ENCODE data around the gene DESI1. TPM values are rescaled to one million over a fixed set of nuclear protein-coding genes. Genes with fewer than 3 reads are reported as not detected.
"Not testable (repeated sequence)": the region's sequence is repeated elsewhere in the genome, so short reads cannot be mapped to it uniquely, and the experiment has no call there.

DESI1 gene
- total and polyA plus RNA-seq, 4 donors, result 28.4 to 64.1 (median 46.3) TPM

DNA sequence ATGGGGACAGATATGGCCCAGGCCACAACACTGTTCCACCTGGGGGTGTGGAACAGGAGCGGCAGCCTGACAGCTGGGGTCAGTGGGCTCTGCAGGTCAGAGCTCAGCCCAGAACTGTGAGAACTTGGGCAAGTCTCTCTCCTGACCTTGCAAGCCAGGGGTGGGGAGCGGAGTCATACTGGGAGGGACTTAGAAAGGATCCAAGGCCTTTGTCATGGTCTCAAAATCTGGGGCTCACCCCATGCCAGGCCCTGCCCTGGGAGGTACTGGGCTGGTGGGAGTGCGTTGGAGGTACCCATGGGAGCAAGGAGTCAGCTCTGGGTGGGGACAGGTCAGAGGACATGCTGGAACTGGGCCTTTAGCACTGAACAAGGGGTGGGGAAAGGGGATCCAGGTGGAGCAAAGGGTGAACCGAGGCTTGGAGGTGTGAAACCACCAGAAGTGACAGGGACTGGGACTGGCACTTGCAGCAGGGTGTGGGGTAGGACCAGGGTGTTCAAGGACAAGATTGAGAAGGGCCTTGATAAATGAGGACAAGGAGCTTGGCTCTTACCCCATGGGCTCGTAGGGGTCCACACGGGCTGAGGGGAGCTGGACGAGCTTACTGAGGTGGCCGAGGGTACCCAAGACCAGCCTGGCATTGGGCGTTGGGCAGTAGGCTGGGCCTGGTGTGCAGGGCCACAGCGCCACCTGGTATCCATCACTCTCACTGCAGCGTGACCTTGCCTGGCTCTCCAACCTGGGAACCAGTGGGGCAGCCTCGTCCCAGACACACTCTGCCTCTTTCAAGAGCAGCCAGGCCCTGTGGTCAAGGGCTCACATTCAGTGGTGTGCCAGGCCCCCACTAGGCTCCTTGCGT, 23.8 kb downstream of the DESI1 start:
- H3K27ac ChIP-seq (ENCODE audit: low read depth, low read length), result peak overlapping the region; percentile 21
- DNase-seq (ENCODE audit: low read depth in 4 of 6, low spot score in 6 of 6), result peak in 2 of 6 donors; percentile 61 to 65

DNA sequence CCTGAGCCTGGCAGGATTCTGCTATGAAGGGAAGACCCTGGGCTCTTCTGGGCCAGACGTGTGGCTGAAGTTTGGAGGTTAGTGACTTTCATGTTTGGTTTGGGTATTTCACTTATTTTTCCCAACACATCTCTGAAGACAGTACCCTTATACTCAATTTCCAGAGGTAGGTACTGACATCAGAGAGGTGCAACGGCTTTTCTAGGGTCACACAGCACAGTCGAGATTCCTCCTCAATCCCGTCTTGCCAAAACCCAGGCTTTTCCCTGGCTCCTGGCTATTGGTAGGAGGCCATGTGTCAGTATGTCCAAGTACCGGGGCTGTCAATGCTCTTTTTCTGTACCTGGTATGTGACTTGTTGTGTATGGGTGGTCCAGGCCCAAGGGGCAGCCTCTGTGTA, 25.1 kb downstream of the DESI1 start:
- WGBS (ENCODE audit: insufficient coverage), result 100% methylated on average over 4 of the region's 5 CpGs

More for the DNA sequence above, 23.8 kb downstream of the DESI1 start:
- peaks cover 26% of the 10 kb centered on the region for H3K36me3 ChIP-seq (ENCODE audit: control insufficient read depth, insufficient read depth, low read length)
- H3K27me3 ChIP-seq (ENCODE audit: control insufficient read depth, insufficient read depth, low read length), result no peaks in the 10 kb centered on the region
- 42% methylated on average over 13 of the region's 13 CpGs for WGBS (ENCODE audit: insufficient coverage)
- H3K4me1 ChIP-seq (ENCODE audit: control insufficient read depth, insufficient read depth, low read length), result peaks cover 10% of the 10 kb centered on the region
- no peaks in the 10 kb centered on the region for H3K9me3 ChIP-seq (ENCODE audit: control insufficient read depth, insufficient read depth, low read length)
- no peak overlapping the region for H3K4me3 ChIP-seq (ENCODE audit: low read depth, low read length)

DNA sequence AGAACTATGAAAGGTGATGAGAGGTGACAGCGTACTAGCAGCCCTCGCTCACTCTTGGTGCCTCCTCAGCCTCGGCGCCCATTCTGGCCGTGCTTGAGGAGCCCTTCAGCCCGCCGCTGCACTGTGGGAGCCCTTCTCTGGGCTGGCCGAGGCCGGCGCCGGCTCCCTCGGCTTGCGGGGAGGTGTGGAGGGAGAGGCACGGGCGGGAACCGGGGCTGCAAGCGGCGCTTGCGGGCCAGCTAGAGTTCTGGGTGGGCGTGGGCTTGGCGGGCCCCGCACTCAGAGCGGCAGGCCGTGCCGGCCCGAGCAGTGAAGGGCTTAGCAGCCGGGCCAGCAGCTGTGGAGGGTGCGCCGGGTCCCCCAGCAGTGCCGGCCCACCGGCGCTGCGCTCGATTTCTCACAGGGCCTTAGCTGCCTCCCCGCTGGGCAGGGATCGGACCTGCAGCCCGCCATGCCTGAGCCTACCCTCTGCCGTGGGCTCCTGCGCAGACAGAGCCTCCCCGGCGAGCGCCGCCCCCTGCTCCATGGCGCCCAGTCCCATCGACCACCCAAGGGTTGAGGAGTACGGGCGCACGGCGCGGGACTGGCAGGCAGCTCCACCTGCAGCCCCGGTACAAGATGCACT, 27.4 kb downstream of the DESI1 start:
- not testable (repeated sequence) for H3K36me3 ChIP-seq (ENCODE audit: control insufficient read depth, insufficient read depth, low read length); H3K9me3 ChIP-seq (ENCODE audit: control insufficient read depth, insufficient read depth, low read length); DNase-seq (ENCODE audit: low read depth in 4 of 6, low spot score in 6 of 6); H3K27me3 ChIP-seq (ENCODE audit: control insufficient read depth, insufficient read depth, low read length); H3K27ac ChIP-seq (ENCODE audit: low read depth, low read length); H3K4me3 ChIP-seq (ENCODE audit: low read depth, low read length)
- WGBS (ENCODE audit: insufficient coverage), result 95% methylated on average over 39 of the region's 51 CpGs
- H3K4me1 ChIP-seq (ENCODE audit: control insufficient read depth, insufficient read depth, low read length), result peaks cover 27% of the 10 kb centered on the region

More for the DNA sequence above, 25.1 kb downstream of the DESI1 start:
- Histone ChIP-seq H3K4me1 (ENCODE audit: control insufficient read depth, insufficient read depth, low read length) (peaks cover 11% of the 10 kb centered on the region), H3K4me3 (ENCODE audit: low read depth, low read length) (no peak overlapping the region), H3K9me3 (ENCODE audit: control insufficient read depth, insufficient read depth, low read length) (no peaks in the 10 kb centered on the region), H3K27me3 (ENCODE audit: control insufficient read depth, insufficient read depth, low read length) (no peaks in the 10 kb centered on the region), H3K27ac (ENCODE audit: low read depth, low read length) (no peak overlapping the region), H3K36me3 (ENCODE audit: control insufficient read depth, insufficient read depth, low read length) (peaks cover 15% of the 10 kb centered on the region)
- no peak for DNase-seq (ENCODE audit: low read depth in 4 of 6, low spot score in 6 of 6)

DNA sequence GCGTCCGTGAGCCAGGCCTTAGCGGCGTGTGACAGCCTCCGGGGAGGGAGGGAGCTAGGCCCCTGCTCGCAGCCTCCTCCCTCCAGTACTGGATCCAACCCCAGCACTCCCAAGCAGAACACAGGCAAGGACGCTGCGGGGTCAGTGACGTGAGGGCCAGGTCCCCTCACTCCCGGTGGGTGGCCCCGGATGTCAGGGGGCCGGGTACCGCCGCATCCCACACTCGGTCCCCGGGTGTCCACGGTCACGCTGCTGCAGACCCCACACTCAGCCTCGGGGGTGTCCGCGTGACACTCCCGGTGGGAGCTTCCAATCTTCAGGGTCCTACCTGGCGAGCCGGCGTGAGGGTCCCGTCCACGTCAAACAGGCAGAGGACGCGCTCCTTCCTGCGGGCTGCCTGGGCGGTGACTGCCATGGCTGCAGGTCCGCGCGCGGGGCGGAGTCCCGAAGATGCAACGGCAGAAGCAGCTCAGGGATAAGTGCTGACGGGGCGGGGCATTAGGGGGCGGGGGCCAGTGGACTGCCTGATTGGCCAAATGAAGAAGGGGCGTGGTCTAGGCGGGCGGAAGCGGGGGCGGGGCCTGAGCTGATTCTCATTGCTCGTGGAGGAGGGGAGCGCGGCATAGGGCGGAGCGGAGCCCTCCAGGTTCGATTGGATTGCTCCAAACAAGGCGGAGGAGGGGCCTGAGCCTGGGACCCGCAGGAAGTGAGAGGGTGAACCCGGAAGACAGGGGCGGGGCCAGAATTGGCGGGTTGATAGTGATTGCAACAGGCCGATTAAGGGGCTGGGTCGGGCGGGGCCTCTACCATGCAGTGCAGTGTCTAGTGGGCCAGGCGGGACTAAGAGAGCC, 31.2 kb downstream of the DESI1 start, which contains the start of gene PMM1:
Gene PMM1, minus strand, starts transcription at position 450 of the 851 bp plus-strand sequence. Its CDS starts 35 bp downstream, at position 415.
- Histone ChIP-seq H3K36me3 (ENCODE audit: control insufficient read depth, insufficient read depth, low read length) (peaks cover 7% of the 10 kb centered on the region), H3K4me3 (ENCODE audit: low read depth, low read length) (peak within 1 kb of the TSS; percentile 97), H3K9me3 (ENCODE audit: control insufficient read depth, insufficient read depth, low read length) (no peaks in the 10 kb centered on the region), H3K4me1 (ENCODE audit: control insufficient read depth, insufficient read depth, low read length) (peaks cover 21% of the 10 kb centered on the region), H3K27ac (ENCODE audit: low read depth, low read length) (peak within 1 kb of the TSS; percentile 84), H3K27me3 (ENCODE audit: control insufficient read depth, insufficient read depth, low read length) (no peaks in the 10 kb centered on the region)
- WGBS (ENCODE audit: insufficient coverage), result under 1% methylated on average over 61 of the region's 61 CpGs
- peak; percentile 93 to 100 (median 99) for DNase-seq (ENCODE audit: low read depth in 4 of 6, low spot score in 6 of 6)

DNA sequence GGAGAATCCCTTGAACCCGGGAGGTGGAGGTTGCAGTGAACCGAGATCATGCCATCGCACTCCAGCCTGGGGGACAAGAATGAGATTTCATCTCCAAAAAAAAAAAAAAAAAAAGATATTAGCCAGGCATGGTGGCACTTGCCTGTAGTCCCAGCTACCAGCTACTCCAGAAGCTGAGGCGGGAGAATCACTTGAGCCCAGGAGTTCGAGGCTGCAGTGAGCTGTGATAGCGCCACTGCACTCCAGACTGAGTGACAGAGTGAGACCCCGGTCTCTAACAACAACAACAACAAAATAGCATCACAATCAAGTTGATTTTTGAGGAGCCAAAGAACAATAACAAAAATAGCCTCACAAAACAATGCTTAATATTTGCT, 33.5 kb downstream of the DESI1 start:
- no peaks in the 10 kb centered on the region for H3K9me3 ChIP-seq (ENCODE audit: control insufficient read depth, insufficient read depth, low read length)
- no peak for DNase-seq (ENCODE audit: low read depth in 4 of 6, low spot score in 6 of 6)
- no peak overlapping the region for H3K4me3 ChIP-seq (ENCODE audit: low read depth, low read length)
- peaks cover 25% of the 10 kb centered on the region for H3K4me1 ChIP-seq (ENCODE audit: control insufficient read depth, insufficient read depth, low read length)
- peaks cover 30% of the 10 kb centered on the region for H3K36me3 ChIP-seq (ENCODE audit: control insufficient read depth, insufficient read depth, low read length)
- no peaks in the 10 kb centered on the region for H3K27me3 ChIP-seq (ENCODE audit: control insufficient read depth, insufficient read depth, low read length)
- 93% methylated on average over 5 of the region's 7 CpGs for WGBS (ENCODE audit: insufficient coverage)
- H3K27ac ChIP-seq (ENCODE audit: low read depth, low read length), result no peak overlapping the region

DNA sequence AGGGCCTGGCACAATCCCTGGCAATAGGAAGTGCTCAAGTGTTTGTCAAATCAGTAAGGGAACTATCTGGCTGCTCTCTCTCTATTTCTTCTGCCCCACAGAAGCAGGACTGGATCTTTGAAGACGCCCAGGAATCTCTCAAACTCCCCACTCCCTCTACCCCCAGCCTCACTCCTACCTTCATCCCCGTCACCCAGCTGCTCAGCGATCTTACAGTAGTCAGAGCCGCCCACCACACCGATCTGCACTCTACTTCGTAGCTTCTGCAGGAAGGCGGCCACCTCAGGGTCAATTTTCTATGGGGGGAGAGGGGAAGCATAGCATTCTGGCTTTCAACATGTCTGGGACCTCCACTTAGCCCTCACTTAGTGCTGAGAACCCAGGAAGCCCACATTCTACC, 34.9 kb downstream of the DESI1 start:
- Histone ChIP-seq H3K36me3 (ENCODE audit: control insufficient read depth, insufficient read depth, low read length) (peaks cover 42% of the 10 kb centered on the region), H3K4me1 (ENCODE audit: control insufficient read depth, insufficient read depth, low read length) (peaks cover 25% of the 10 kb centered on the region), H3K4me3 (ENCODE audit: low read depth, low read length) (no peak overlapping the region), H3K9me3 (ENCODE audit: control insufficient read depth, insufficient read depth, low read length) (no peaks in the 10 kb centered on the region), H3K27me3 (ENCODE audit: control insufficient read depth, insufficient read depth, low read length) (no peaks in the 10 kb centered on the region), H3K27ac (ENCODE audit: low read depth, low read length) (no peak overlapping the region)
- no peak for DNase-seq (ENCODE audit: low read depth in 4 of 6, low spot score in 6 of 6)
- 93% methylated on average over 1 of the region's 7 CpGs for WGBS (ENCODE audit: insufficient coverage)

DNA sequence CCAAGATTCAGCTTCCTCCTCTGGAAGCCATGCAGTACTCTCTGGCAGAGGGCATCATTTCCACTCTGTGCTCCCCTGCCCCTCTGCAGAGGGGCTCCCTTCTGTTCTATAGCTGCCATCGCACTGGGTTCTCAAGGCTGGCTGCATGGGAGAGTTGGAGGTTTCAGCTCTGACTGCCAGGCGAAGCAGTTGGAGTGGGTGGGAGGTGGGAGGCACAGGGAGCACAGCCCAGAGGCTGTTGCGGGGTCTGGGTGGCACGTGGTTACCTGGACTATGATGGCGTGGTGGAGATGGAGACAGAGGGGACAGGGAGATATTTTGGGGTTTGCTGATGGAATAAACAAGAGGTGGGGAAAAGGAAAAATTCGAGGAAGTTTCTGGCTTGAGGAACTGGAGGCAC, 36.0 kb downstream of the DESI1 start:
- no peak for DNase-seq (ENCODE audit: low read depth in 4 of 6, low spot score in 6 of 6)

DNA sequence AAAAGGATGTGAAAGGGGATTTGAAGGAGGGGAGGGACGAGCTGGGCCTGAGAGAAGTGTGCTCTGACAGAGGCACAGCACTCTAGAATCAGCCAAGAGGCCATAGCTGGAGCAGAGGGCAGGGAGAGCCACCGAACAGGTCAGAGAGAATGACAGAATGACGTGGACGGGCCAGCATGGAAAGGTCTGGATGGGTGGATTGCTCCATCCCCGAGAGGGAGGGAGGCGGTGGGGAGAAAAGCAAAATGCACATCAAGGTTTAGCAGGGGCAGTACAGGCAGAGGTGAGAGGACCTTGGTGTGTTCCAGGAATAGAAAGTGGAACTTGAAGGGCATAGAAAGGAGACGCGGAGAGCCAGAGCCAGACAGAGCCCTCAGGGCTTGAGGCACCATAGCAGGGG, 38.1 kb downstream of the DESI1 start:
- H3K27ac ChIP-seq (ENCODE audit: low read depth, low read length), result no peak overlapping the region
- no peak for DNase-seq (ENCODE audit: low read depth in 4 of 6, low spot score in 6 of 6)
- no peak overlapping the region for H3K4me3 ChIP-seq (ENCODE audit: low read depth, low read length)
- WGBS (ENCODE audit: insufficient coverage), result 77% methylated on average over 8 of the region's 8 CpGs
- no peaks in the 10 kb centered on the region for H3K9me3 ChIP-seq (ENCODE audit: control insufficient read depth, insufficient read depth, low read length)
- H3K4me1 ChIP-seq (ENCODE audit: control insufficient read depth, insufficient read depth, low read length), result peaks cover 3% of the 10 kb centered on the region
- H3K36me3 ChIP-seq (ENCODE audit: control insufficient read depth, insufficient read depth, low read length), result peaks cover 72% of the 10 kb centered on the region
- H3K27me3 ChIP-seq (ENCODE audit: control insufficient read depth, insufficient read depth, low read length), result no peaks in the 10 kb centered on the region

More for the DNA sequence above, 36.0 kb downstream of the DESI1 start:
- no peak overlapping the region for H3K4me3 ChIP-seq (ENCODE audit: low read depth, low read length)
- peaks cover 17% of the 10 kb centered on the region for H3K4me1 ChIP-seq (ENCODE audit: control insufficient read depth, insufficient read depth, low read length)
- H3K36me3 ChIP-seq (ENCODE audit: control insufficient read depth, insufficient read depth, low read length), result peaks cover 50% of the 10 kb centered on the region
- H3K27ac ChIP-seq (ENCODE audit: low read depth, low read length), result no peak overlapping the region
- no peaks in the 10 kb centered on the region for H3K27me3 ChIP-seq (ENCODE audit: control insufficient read depth, insufficient read depth, low read length)
- WGBS (ENCODE audit: insufficient coverage), result 98% methylated on average over 6 of the region's 6 CpGs
- H3K9me3 ChIP-seq (ENCODE audit: control insufficient read depth, insufficient read depth, low read length), result no peaks in the 10 kb centered on the region

DNA sequence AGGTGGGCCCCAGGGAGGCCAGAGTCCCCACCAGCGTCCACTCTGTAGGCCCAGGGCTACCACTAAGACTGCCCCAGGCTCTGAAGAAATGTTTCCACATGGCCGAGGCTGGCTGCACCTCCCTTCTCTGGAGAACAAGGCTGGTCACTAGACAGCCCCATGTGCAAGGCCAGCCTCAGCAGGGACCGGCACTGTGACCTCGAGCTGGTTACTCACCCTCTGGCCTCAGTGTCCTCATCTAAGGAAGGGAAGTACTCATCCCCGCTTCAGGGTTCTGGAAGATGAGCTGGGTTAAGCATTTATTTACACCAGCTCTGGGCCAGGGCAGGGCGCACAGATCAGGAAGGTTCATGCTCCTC, 40.9 kb downstream of the DESI1 start:
- H3K4me3 ChIP-seq (ENCODE audit: low read depth, low read length), result no peak overlapping the region
- H3K36me3 ChIP-seq (ENCODE audit: control insufficient read depth, insufficient read depth, low read length), result peaks cover 96% of the 10 kb centered on the region
- no peaks in the 10 kb centered on the region for H3K9me3 ChIP-seq (ENCODE audit: control insufficient read depth, insufficient read depth, low read length)
- no peak for DNase-seq (ENCODE audit: low read depth in 4 of 6, low spot score in 6 of 6)
- H3K4me1 ChIP-seq (ENCODE audit: control insufficient read depth, insufficient read depth, low read length), result peaks cover 9% of the 10 kb centered on the region
- no peak overlapping the region for H3K27ac ChIP-seq (ENCODE audit: low read depth, low read length)
- no peaks in the 10 kb centered on the region for H3K27me3 ChIP-seq (ENCODE audit: control insufficient read depth, insufficient read depth, low read length)
- WGBS (ENCODE audit: insufficient coverage), result 92% methylated on average over 6 of the region's 6 CpGs
